ENCODE measurements around the gene PPP2R3A. TPM values are rescaled to one million over a fixed set of nuclear protein-coding genes. Genes with fewer than 3 reads are reported as not detected.

Gene PPP2R3A
- total RNA-seq, 2 donors from 2014 or later, result 9.0 to 25.9 TPM

DNA sequence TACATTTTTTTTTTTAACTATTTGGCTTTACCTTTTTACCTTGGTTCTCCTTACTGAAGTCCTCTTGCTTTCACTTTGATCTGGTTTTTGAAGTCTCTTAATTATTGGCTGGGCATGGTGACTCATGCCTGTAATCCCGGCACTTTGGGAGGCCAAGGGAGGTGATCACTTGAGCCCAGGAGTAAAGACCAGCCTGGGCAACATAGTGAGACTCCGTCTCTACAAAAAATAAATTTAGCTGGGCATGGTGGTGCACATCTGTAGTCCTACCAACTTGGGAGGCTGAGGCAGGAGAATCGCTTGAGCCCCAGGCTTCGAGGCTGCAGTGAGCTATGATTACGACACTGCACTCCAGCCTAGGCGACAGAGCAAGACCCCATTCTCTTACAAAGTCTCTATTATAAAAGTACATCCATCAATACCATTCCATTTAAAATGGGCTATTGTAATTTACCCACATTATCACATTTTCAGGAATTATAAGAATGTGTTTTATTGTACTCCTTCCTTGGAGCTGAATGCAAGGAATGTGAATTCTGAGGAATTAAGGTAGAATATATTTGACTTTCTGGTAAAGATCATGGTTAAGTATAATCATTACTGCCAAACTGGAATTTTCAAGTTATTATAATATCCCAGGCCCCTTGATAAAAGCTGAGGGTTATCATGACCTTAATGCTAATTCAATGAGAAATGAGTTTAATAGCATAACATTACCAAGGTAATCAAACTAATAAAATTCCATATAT lies 181.6 kb downstream of the PPP2R3A start:
- TF ChIP-seq, protein P1, sequence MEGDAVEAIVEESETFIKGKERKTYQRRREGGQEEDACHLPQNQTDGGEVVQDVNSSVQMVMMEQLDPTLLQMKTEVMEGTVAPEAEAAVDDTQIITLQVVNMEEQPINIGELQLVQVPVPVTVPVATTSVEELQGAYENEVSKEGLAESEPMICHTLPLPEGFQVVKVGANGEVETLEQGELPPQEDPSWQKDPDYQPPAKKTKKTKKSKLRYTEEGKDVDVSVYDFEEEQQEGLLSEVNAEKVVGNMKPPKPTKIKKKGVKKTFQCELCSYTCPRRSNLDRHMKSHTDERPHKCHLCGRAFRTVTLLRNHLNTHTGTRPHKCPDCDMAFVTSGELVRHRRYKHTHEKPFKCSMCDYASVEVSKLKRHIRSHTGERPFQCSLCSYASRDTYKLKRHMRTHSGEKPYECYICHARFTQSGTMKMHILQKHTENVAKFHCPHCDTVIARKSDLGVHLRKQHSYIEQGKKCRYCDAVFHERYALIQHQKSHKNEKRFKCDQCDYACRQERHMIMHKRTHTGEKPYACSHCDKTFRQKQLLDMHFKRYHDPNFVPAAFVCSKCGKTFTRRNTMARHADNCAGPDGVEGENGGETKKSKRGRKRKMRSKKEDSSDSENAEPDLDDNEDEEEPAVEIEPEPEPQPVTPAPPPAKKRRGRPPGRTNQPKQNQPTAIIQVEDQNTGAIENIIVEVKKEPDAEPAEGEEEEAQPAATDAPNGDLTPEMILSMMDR (IDR thresholded peaks at IDR 0.05), result no peak
- no peak for TF ChIP-seq POLR2AphosphoS5 (IDR thresholded peaks at IDR 0.05)
- TF ChIP-seq POLR2A (IDR thresholded peaks at IDR 0.05), result no peak
- H3K9me3 ChIP-seq, result no peaks in the 10 kb centered on the region
- H3K4me1 ChIP-seq (replicated peaks), result no peaks in the 10 kb centered on the region
- H3K27ac ChIP-seq, result no peak overlapping the region
- 89% methylated on average over 6 of the region's 6 CpGs for WGBS
- intact Hi-C loops (cut with DNase I), result no loop called here
- DNase-seq (ENCODE audit: low spot score), result no peak
- H3K36me3 ChIP-seq, result no peaks in the 10 kb centered on the region
- no peaks in the 10 kb centered on the region for H3K27me3 ChIP-seq (replicated peaks; ENCODE audit: insufficient read depth)
- H3K4me3 ChIP-seq, result no peak overlapping the region

- TF ChIP-seq, protein P1 (IDR thresholded peaks at IDR 0.05), result no peak
- TF ChIP-seq POLR2AphosphoS5 (IDR thresholded peaks at IDR 0.05) (no peak), POLR2A (IDR thresholded peaks at IDR 0.05) (no peak)
- H3K36me3 ChIP-seq, result no peaks in the 10 kb centered on the region
- no peak overlapping the region for H3K27ac ChIP-seq
- no peaks in the 10 kb centered on the region for H3K9me3 ChIP-seq
- DNase-seq (ENCODE audit: low spot score), result no peak
- H3K27me3 ChIP-seq (replicated peaks; ENCODE audit: insufficient read depth), result no peaks in the 10 kb centered on the region
- no peak overlapping the region for H3K4me3 ChIP-seq
- intact Hi-C loops (cut with DNase I), result no loop called here
- 45% methylated on average over 3 of the region's 3 CpGs for WGBS
- no peaks in the 10 kb centered on the region for H3K4me1 ChIP-seq (replicated peaks)
These were observed 184.1 kb downstream of the PPP2R3A start for GRCh38 chr3:136149667-136150066.

- Histone ChIP-seq H3K27ac (no peak overlapping the region), H3K4me1 (replicated peaks) (no peaks in the 10 kb centered on the region), H3K36me3 (no peaks in the 10 kb centered on the region), H3K9me3 (no peaks in the 10 kb centered on the region), H3K4me3 (no peak overlapping the region), H3K27me3 (replicated peaks; ENCODE audit: insufficient read depth) (no peaks in the 10 kb centered on the region)
- no peak for TF ChIP-seq POLR2AphosphoS5 (IDR thresholded peaks at IDR 0.05)
- TF ChIP-seq, protein P1 (IDR thresholded peaks at IDR 0.05), result no peak
- no peak for TF ChIP-seq POLR2A (IDR thresholded peaks at IDR 0.05)
- no peak for DNase-seq (ENCODE audit: low spot score)
- intact Hi-C loops (cut with DNase I), result no loop called here
- WGBS, result 55% methylated on average over 10 of the region's 10 CpGs
These were observed 185.7 kb downstream of the PPP2R3A start for GRCh38 chr3:136151219-136151618.

DNA sequence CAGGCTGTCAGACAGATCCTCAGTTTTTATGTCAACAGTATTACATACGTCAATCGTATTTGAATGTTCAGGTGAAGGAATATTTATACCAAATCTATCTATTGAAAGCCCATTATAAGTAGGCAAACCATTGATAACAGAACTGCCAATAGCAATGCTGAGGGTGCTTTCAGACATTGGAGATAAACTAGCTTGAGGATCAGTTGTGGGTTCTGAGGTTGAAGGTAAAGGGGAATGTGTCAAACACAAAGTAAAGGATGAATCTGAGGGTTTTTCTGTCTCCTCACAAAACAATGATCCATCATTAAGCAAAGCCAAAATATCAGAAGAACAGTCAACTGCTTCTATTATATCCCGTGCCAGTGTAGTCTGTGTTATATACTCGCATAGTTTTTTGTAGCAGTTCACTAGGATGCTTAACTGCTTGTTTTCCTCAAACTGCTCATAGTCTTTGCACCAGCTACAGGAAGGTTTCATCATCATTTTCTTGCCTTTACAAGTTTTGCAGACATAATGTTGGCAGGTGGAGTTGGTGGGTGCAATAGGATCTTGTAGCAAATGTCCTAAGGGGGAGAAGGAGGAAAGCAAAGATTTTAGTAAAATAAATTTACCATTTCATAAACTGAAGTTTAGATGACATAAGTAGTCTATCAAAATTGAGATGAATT lies 186.8 kb downstream of the PPP2R3A start:
- Histone ChIP-seq H3K36me3 (no peaks in the 10 kb centered on the region), H3K4me1 (replicated peaks) (no peaks in the 10 kb centered on the region), H3K9me3 (no peaks in the 10 kb centered on the region), H3K27ac (no peak overlapping the region), H3K4me3 (no peak overlapping the region), H3K27me3 (replicated peaks; ENCODE audit: insufficient read depth) (no peaks in the 10 kb centered on the region)
- WGBS, result 69% methylated on average over 4 of the region's 4 CpGs
- intact Hi-C loops (cut with DNase I), result no loop called here
- TF ChIP-seq, protein P1 (IDR thresholded peaks at IDR 0.05), result no peak
- TF ChIP-seq POLR2AphosphoS5 (IDR thresholded peaks at IDR 0.05), result no peak
- TF ChIP-seq POLR2A (IDR thresholded peaks at IDR 0.05), result no peak
- no peak for DNase-seq (ENCODE audit: low spot score)

- H3K4me1 ChIP-seq (replicated peaks), result no peaks in the 10 kb centered on the region
- intact Hi-C loops (cut with DNase I), result no loop called here
These were observed 187.4 kb downstream of the PPP2R3A start for GRCh38 chr3:136152963-136153362.

More at GRCh38 chr3:136152963-136153362, 187.4 kb downstream of the PPP2R3A start:
- 81% methylated on average over 4 of the region's 4 CpGs for WGBS
- no peaks in the 10 kb centered on the region for H3K9me3 ChIP-seq
- DNase-seq (ENCODE audit: low spot score), result no peak
- H3K27me3 ChIP-seq (replicated peaks; ENCODE audit: insufficient read depth), result no peaks in the 10 kb centered on the region
- no peaks in the 10 kb centered on the region for H3K36me3 ChIP-seq
- H3K4me3 ChIP-seq, result no peak overlapping the region
- no peak overlapping the region for H3K27ac ChIP-seq
- TF ChIP-seq POLR2AphosphoS5 (IDR thresholded peaks at IDR 0.05), result no peak
- TF ChIP-seq POLR2A (IDR thresholded peaks at IDR 0.05), result no peak
- TF ChIP-seq, protein P1 (IDR thresholded peaks at IDR 0.05), result no peak

Measured in prostate gland (tissue), 2 donors.